ENCODE data around the gene LSM14A.

DNA sequence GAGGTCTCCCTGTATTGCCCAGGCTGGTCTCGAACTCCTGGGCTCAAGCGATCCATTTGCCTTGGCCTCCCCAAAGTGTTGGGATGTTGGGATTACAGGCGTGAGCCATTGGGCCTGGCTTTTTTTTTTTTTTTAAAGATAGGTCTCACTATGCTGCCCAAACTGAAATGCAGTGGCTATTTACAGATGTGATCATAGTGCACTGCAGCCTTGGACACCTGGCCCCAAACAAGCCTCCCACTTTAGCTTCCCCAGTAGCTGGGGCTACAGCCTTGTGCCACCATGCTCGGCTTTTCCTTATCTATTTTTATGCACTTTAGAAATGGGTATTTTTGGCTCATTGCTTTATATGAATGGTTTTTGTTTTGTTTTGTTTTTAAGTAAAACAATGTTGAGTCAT, 37.4 kb downstream of the LSM14A start:
- TF ChIP-seq, protein P1, sequence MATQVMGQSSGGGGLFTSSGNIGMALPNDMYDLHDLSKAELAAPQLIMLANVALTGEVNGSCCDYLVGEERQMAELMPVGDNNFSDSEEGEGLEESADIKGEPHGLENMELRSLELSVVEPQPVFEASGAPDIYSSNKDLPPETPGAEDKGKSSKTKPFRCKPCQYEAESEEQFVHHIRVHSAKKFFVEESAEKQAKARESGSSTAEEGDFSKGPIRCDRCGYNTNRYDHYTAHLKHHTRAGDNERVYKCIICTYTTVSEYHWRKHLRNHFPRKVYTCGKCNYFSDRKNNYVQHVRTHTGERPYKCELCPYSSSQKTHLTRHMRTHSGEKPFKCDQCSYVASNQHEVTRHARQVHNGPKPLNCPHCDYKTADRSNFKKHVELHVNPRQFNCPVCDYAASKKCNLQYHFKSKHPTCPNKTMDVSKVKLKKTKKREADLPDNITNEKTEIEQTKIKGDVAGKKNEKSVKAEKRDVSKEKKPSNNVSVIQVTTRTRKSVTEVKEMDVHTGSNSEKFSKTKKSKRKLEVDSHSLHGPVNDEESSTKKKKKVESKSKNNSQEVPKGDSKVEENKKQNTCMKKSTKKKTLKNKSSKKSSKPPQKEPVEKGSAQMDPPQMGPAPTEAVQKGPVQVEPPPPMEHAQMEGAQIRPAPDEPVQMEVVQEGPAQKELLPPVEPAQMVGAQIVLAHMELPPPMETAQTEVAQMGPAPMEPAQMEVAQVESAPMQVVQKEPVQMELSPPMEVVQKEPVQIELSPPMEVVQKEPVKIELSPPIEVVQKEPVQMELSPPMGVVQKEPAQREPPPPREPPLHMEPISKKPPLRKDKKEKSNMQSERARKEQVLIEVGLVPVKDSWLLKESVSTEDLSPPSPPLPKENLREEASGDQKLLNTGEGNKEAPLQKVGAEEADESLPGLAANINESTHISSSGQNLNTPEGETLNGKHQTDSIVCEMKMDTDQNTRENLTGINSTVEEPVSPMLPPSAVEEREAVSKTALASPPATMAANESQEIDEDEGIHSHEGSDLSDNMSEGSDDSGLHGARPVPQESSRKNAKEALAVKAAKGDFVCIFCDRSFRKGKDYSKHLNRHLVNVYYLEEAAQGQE (tag by site-specific recombination; IDR thresholded peaks at IDR 0.05) = no peak
- TF ChIP-seq ZNF335 (tag by site-specific recombination; conservative IDR thresholded peaks at IDR 0.05) (no peak), YY1 (tag by site-specific recombination; IDR thresholded peaks at IDR 0.05) (no peak), KLF9 (tag by site-specific recombination; IDR thresholded peaks at IDR 0.05; ENCODE audit: low read depth) (no peak), ZNF76 (tag by site-specific recombination; IDR thresholded peaks at IDR 0.05; ENCODE audit: borderline replicate concordance, low read depth) (no peak), ZNF248 (tag by site-specific recombination; IDR thresholded peaks at IDR 0.05) (no peak), ZNF132 (tag by site-specific recombination; IDR thresholded peaks at IDR 0.05; ENCODE audit: borderline replicate concordance) (no peak), ZNF292 (tag by site-specific recombination; IDR thresholded peaks at IDR 0.05; ENCODE audit: borderline replicate concordance, low read depth) (no peak)
- TF ChIP-seq, protein P2, sequence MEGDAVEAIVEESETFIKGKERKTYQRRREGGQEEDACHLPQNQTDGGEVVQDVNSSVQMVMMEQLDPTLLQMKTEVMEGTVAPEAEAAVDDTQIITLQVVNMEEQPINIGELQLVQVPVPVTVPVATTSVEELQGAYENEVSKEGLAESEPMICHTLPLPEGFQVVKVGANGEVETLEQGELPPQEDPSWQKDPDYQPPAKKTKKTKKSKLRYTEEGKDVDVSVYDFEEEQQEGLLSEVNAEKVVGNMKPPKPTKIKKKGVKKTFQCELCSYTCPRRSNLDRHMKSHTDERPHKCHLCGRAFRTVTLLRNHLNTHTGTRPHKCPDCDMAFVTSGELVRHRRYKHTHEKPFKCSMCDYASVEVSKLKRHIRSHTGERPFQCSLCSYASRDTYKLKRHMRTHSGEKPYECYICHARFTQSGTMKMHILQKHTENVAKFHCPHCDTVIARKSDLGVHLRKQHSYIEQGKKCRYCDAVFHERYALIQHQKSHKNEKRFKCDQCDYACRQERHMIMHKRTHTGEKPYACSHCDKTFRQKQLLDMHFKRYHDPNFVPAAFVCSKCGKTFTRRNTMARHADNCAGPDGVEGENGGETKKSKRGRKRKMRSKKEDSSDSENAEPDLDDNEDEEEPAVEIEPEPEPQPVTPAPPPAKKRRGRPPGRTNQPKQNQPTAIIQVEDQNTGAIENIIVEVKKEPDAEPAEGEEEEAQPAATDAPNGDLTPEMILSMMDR (tag by site-specific recombination; IDR thresholded peaks at IDR 0.05) = no peak
